ENCODE data around the gene OR1S1. TPM values are rescaled to one million over a fixed set of nuclear protein-coding genes. Genes with fewer than 3 reads are reported as not detected.

Gene OR1S1
- total RNA-seq, 2 experiments from 2014 or later = not detected

GRCh38 chr11:58177409-58178054 lies 35.0 kb upstream of the OR1S1 start:
- ChIA-PET CTCF (no interaction called here), POLR2A (no interaction called here)
- Histone ChIP-seq H3K27ac (ENCODE audit: low read depth in 1 of 2, low read length in 2 of 2) (no peak overlapping the region), H3K4me1 (ENCODE audit: insufficient read depth, low read length) (no peaks in the 10 kb centered on the region), H3K9me3 (ENCODE audit: control insufficient read depth in 1 of 2, insufficient read depth in 1 of 2, low read length in 2 of 2) (peaks cover 0 to 4% of the 10 kb centered on the region in 2 experiments), H3K36me3 (ENCODE audit: insufficient read depth, low read length) (no peaks in the 10 kb centered on the region), H3K4me3 (ENCODE audit: low read length) (no peak overlapping the region), H3K27me3 (ENCODE audit: control insufficient read depth in 1 of 2, insufficient read depth in 2 of 2, low read length in 2 of 2) (peaks cover 3 to 13% of the 10 kb centered on the region in 2 experiments)
- DNase-seq (no peak), ATAC-seq (ENCODE audit: poor library complexity) (no peak)
- intact Hi-C loops (cut with DNase I, micrococcal nuclease) = no loop called here
- no peaks in the 10 kb centered on the region for H3K4me1 Mint-ChIP-seq (ENCODE audit: low read depth)
- H3K9me3 Mint-ChIP-seq = no peaks in the 10 kb centered on the region
- no peak overlapping the region for H3K4me3 Mint-ChIP-seq
- H3K27ac Mint-ChIP-seq = no peak overlapping the region
- TF ChIP-seq CTCF (IDR thresholded peaks at IDR 0.05) = no peak
- peaks cover 45% of the 10 kb centered on the region for H3K27me3 Mint-ChIP-seq
- no peaks in the 10 kb centered on the region for H3K36me3 Mint-ChIP-seq (ENCODE audit: low read depth)

GRCh38 chr11:58178444-58178843 lies 34.1 kb upstream of the OR1S1 start:
- H3K27me3 ChIP-seq (ENCODE audit: control insufficient read depth in 1 of 2, insufficient read depth in 2 of 2, low read length in 2 of 2) = peaks cover 3 to 13% of the 10 kb centered on the region in 2 experiments
- H3K9me3 Mint-ChIP-seq = no peaks in the 10 kb centered on the region
- H3K27ac Mint-ChIP-seq = no peak overlapping the region
- no peaks in the 10 kb centered on the region for H3K4me1 ChIP-seq (ENCODE audit: insufficient read depth, low read length)
- no peak for TF ChIP-seq CTCF (IDR thresholded peaks at IDR 0.05)
- H3K9me3 ChIP-seq (ENCODE audit: control insufficient read depth in 1 of 2, insufficient read depth in 1 of 2, low read length in 2 of 2) = peaks cover 0 to 3% of the 10 kb centered on the region in 2 experiments
- intact Hi-C loops (cut with DNase I, micrococcal nuclease) = no loop called here
- CTCF ChIA-PET = no interaction called here
- H3K27me3 Mint-ChIP-seq = peaks cover 45% of the 10 kb centered on the region
- no peak overlapping the region for H3K27ac ChIP-seq (ENCODE audit: low read depth in 1 of 2, low read length in 2 of 2)
- ATAC-seq (ENCODE audit: poor library complexity) (no peak), DNase-seq (no peak)
- no peaks in the 10 kb centered on the region for H3K36me3 ChIP-seq (ENCODE audit: insufficient read depth, low read length)
- H3K4me3 ChIP-seq (ENCODE audit: low read length) = no peak overlapping the region
- POLR2A ChIA-PET = no interaction called here
- no peaks in the 10 kb centered on the region for H3K4me1 Mint-ChIP-seq (ENCODE audit: low read depth)
- H3K4me3 Mint-ChIP-seq = no peak overlapping the region
- no peaks in the 10 kb centered on the region for H3K36me3 Mint-ChIP-seq (ENCODE audit: low read depth)

- Mint-ChIP-seq H3K9me3 (no peaks in the 10 kb centered on the region), H3K27me3 (peaks cover 37% of the 10 kb centered on the region), H3K4me3 (no peak overlapping the region), H3K4me1 (ENCODE audit: low read depth) (no peaks in the 10 kb centered on the region), H3K36me3 (ENCODE audit: low read depth) (no peaks in the 10 kb centered on the region), H3K27ac (no peak overlapping the region)
- ChIA-PET CTCF (no interaction called here), POLR2A (no interaction called here)
- Histone ChIP-seq H3K36me3 (ENCODE audit: insufficient read depth, low read length) (no peaks in the 10 kb centered on the region), H3K9me3 (ENCODE audit: control insufficient read depth in 1 of 2, insufficient read depth in 1 of 2, low read length in 2 of 2) (no peaks in the 10 kb centered on the region), H3K27ac (ENCODE audit: low read depth in 1 of 2, low read length in 2 of 2) (no peak overlapping the region), H3K4me3 (ENCODE audit: low read length) (no peak overlapping the region), H3K27me3 (ENCODE audit: control insufficient read depth in 1 of 2, insufficient read depth in 2 of 2, low read length in 2 of 2) (peaks cover 3 to 13% of the 10 kb centered on the region in 2 experiments), H3K4me1 (ENCODE audit: insufficient read depth, low read length) (no peaks in the 10 kb centered on the region)
- DNase-seq (no peak), ATAC-seq (ENCODE audit: poor library complexity) (no peak)
- no peak for TF ChIP-seq CTCF (IDR thresholded peaks at IDR 0.05)
- intact Hi-C loops (cut with DNase I, micrococcal nuclease) = no loop called here
Observed at GRCh38 chr11:58179648-58180047, 32.9 kb upstream of the OR1S1 start.
